ENCODE results near the gene DHRS1.

Gene DHRS1
- 9.4 to 13.9 (median 13.7) reads per million in 3 donors for total RNA-seq

- DNase-seq, result peak; percentile 86 to 88 (median 87)
- peaks cover 24% of the 10 kb centered on the region for H3K4me1 ChIP-seq (ENCODE audit: control insufficient read depth, insufficient read depth, low read length, poor library complexity, severe bottlenecking)
- H3K36me3 ChIP-seq (ENCODE audit: control insufficient read depth, insufficient read depth, low read length), result peaks cover 46% of the 10 kb centered on the region
- peak within 1 kb of the TSS; percentile 69 for H3K4me3 ChIP-seq (ENCODE audit: insufficient read depth, low read depth, low read length, poor library complexity, severe bottlenecking)
- no peaks in the 10 kb centered on the region for H3K27me3 ChIP-seq (replicated peaks; ENCODE audit: control insufficient read depth, insufficient read depth, low read length, poor library complexity, severe bottlenecking)
- no peaks in the 10 kb centered on the region for H3K9me3 ChIP-seq (ENCODE audit: control insufficient read depth, low read length)
- H3K27ac ChIP-seq (ENCODE audit: insufficient read depth, low read length, poor library complexity, severe bottlenecking), result peak within 1 kb of the TSS; percentile 86
These were observed at the start of gene DHRS1, which contains the start of gene NOP9 for GRCh38 chr14:24299255-24300191. Gene DHRS1, minus strand, starts transcription at chr14:24299780. Its CDS starts 674 bp downstream, at chr14:24299106. Gene NOP9, plus strand, starts transcription at chr14:24299850. Its CDS starts 105 bp downstream, at chr14:24299955.

- no peak overlapping the region for H3K27ac ChIP-seq (ENCODE audit: insufficient read depth, low read length, poor library complexity, severe bottlenecking)
- no peaks in the 10 kb centered on the region for H3K36me3 ChIP-seq (ENCODE audit: control insufficient read depth, insufficient read depth, low read length)
- peaks cover 4% of the 10 kb centered on the region for H3K27me3 ChIP-seq (replicated peaks; ENCODE audit: control insufficient read depth, insufficient read depth, low read length, poor library complexity, severe bottlenecking)
- no peak for DNase-seq
- H3K9me3 ChIP-seq (ENCODE audit: control insufficient read depth, low read length), result no peaks in the 10 kb centered on the region
- H3K4me3 ChIP-seq (ENCODE audit: insufficient read depth, low read depth, low read length, poor library complexity, severe bottlenecking), result no peak overlapping the region
- H3K4me1 ChIP-seq (ENCODE audit: control insufficient read depth, insufficient read depth, low read length, poor library complexity, severe bottlenecking), result no peaks in the 10 kb centered on the region
These were observed 48.6 kb upstream of the DHRS1 start for GRCh38 chr14:24348186-24348585.

GRCh38 chr14:24347134-24347533 lies 47.6 kb upstream of the DHRS1 start:
- Histone ChIP-seq H3K4me3 (ENCODE audit: insufficient read depth, low read depth, low read length, poor library complexity, severe bottlenecking) (no peak overlapping the region), H3K9me3 (ENCODE audit: control insufficient read depth, low read length) (no peaks in the 10 kb centered on the region), H3K36me3 (ENCODE audit: control insufficient read depth, insufficient read depth, low read length) (no peaks in the 10 kb centered on the region), H3K4me1 (ENCODE audit: control insufficient read depth, insufficient read depth, low read length, poor library complexity, severe bottlenecking) (no peaks in the 10 kb centered on the region), H3K27ac (ENCODE audit: insufficient read depth, low read length, poor library complexity, severe bottlenecking) (no peak overlapping the region), H3K27me3 (replicated peaks; ENCODE audit: control insufficient read depth, insufficient read depth, low read length, poor library complexity, severe bottlenecking) (peaks cover 4% of the 10 kb centered on the region)
- DNase-seq, result no peak

GRCh38 chr14:24343795-24344660 lies 44.4 kb upstream of the DHRS1 start:
- Histone ChIP-seq H3K9me3 (ENCODE audit: control insufficient read depth, low read length) (no peaks in the 10 kb centered on the region), H3K36me3 (ENCODE audit: control insufficient read depth, insufficient read depth, low read length) (no peaks in the 10 kb centered on the region), H3K27ac (ENCODE audit: insufficient read depth, low read length, poor library complexity, severe bottlenecking) (no peak overlapping the region), H3K4me1 (ENCODE audit: control insufficient read depth, insufficient read depth, low read length, poor library complexity, severe bottlenecking) (peaks cover 7% of the 10 kb centered on the region), H3K4me3 (ENCODE audit: insufficient read depth, low read depth, low read length, poor library complexity, severe bottlenecking) (no peak overlapping the region), H3K27me3 (replicated peaks; ENCODE audit: control insufficient read depth, insufficient read depth, low read length, poor library complexity, severe bottlenecking) (no peaks in the 10 kb centered on the region)
- no peak for DNase-seq

GRCh38 chr14:24342889-24343288 lies 43.3 kb upstream of the DHRS1 start:
- Histone ChIP-seq H3K27me3 (replicated peaks; ENCODE audit: control insufficient read depth, insufficient read depth, low read length, poor library complexity, severe bottlenecking) (no peaks in the 10 kb centered on the region), H3K4me3 (ENCODE audit: insufficient read depth, low read depth, low read length, poor library complexity, severe bottlenecking) (no peak overlapping the region), H3K36me3 (ENCODE audit: control insufficient read depth, insufficient read depth, low read length) (peaks cover 3% of the 10 kb centered on the region), H3K4me1 (ENCODE audit: control insufficient read depth, insufficient read depth, low read length, poor library complexity, severe bottlenecking) (peaks cover 12% of the 10 kb centered on the region), H3K9me3 (ENCODE audit: control insufficient read depth, low read length) (no peaks in the 10 kb centered on the region), H3K27ac (ENCODE audit: insufficient read depth, low read length, poor library complexity, severe bottlenecking) (no peak overlapping the region)
- no peak for DNase-seq

- DNase-seq, result no peak
- Histone ChIP-seq H3K27me3 (replicated peaks; ENCODE audit: control insufficient read depth, insufficient read depth, low read length, poor library complexity, severe bottlenecking) (no peaks in the 10 kb centered on the region), H3K9me3 (ENCODE audit: control insufficient read depth, low read length) (no peaks in the 10 kb centered on the region), H3K4me1 (ENCODE audit: control insufficient read depth, insufficient read depth, low read length, poor library complexity, severe bottlenecking) (peaks cover 12% of the 10 kb centered on the region), H3K4me3 (ENCODE audit: insufficient read depth, low read depth, low read length, poor library complexity, severe bottlenecking) (no peak overlapping the region), H3K27ac (ENCODE audit: insufficient read depth, low read length, poor library complexity, severe bottlenecking) (no peak overlapping the region), H3K36me3 (ENCODE audit: control insufficient read depth, insufficient read depth, low read length) (peaks cover 11% of the 10 kb centered on the region)
These were observed 41.0 kb upstream of the DHRS1 start for GRCh38 chr14:24340606-24341005.

- peak within 1 kb of the TSS; percentile 76 for H3K4me3 ChIP-seq (ENCODE audit: insufficient read depth, low read depth, low read length, poor library complexity, severe bottlenecking)
- no peaks in the 10 kb centered on the region for H3K9me3 ChIP-seq (ENCODE audit: control insufficient read depth, low read length)
- H3K27me3 ChIP-seq (replicated peaks; ENCODE audit: control insufficient read depth, insufficient read depth, low read length, poor library complexity, severe bottlenecking), result peaks cover 7% of the 10 kb centered on the region
- peaks cover 11% of the 10 kb centered on the region for H3K36me3 ChIP-seq (ENCODE audit: control insufficient read depth, insufficient read depth, low read length)
- peak within 1 kb of the TSS; percentile 66 for H3K27ac ChIP-seq (ENCODE audit: insufficient read depth, low read length, poor library complexity, severe bottlenecking)
- peaks cover 18% of the 10 kb centered on the region for H3K4me1 ChIP-seq (ENCODE audit: control insufficient read depth, insufficient read depth, low read length, poor library complexity, severe bottlenecking)
- peak; percentile 26 to 50 (median 45) for DNase-seq
These were observed 39.9 kb upstream of the DHRS1 start, which contains the start of gene RIPK3 for GRCh38 chr14:24339284-24340151. Gene RIPK3, minus strand, starts transcription at chr14:24339991. Its CDS starts 165 bp downstream, at chr14:24339826.

- Histone ChIP-seq H3K36me3 (ENCODE audit: control insufficient read depth, insufficient read depth, low read length) (peaks cover 11% of the 10 kb centered on the region), H3K4me3 (ENCODE audit: insufficient read depth, low read depth, low read length, poor library complexity, severe bottlenecking) (peak overlapping the region; percentile 76), H3K27me3 (replicated peaks; ENCODE audit: control insufficient read depth, insufficient read depth, low read length, poor library complexity, severe bottlenecking) (peaks cover 8% of the 10 kb centered on the region), H3K9me3 (ENCODE audit: control insufficient read depth, low read length) (no peaks in the 10 kb centered on the region), H3K27ac (ENCODE audit: insufficient read depth, low read length, poor library complexity, severe bottlenecking) (no peak overlapping the region), H3K4me1 (ENCODE audit: control insufficient read depth, insufficient read depth, low read length, poor library complexity, severe bottlenecking) (peaks cover 25% of the 10 kb centered on the region)
- no peak for DNase-seq
These were observed 39.3 kb upstream of the DHRS1 start for GRCh38 chr14:24338843-24339242.

- Histone ChIP-seq H3K36me3 (ENCODE audit: control insufficient read depth, insufficient read depth, low read length) (peaks cover 11% of the 10 kb centered on the region), H3K4me3 (ENCODE audit: insufficient read depth, low read depth, low read length, poor library complexity, severe bottlenecking) (no peak overlapping the region), H3K27ac (ENCODE audit: insufficient read depth, low read length, poor library complexity, severe bottlenecking) (no peak overlapping the region), H3K4me1 (ENCODE audit: control insufficient read depth, insufficient read depth, low read length, poor library complexity, severe bottlenecking) (peaks cover 32% of the 10 kb centered on the region), H3K9me3 (ENCODE audit: control insufficient read depth, low read length) (no peaks in the 10 kb centered on the region), H3K27me3 (replicated peaks; ENCODE audit: control insufficient read depth, insufficient read depth, low read length, poor library complexity, severe bottlenecking) (peaks cover 8% of the 10 kb centered on the region)
- no peak for DNase-seq
These were observed 38.2 kb upstream of the DHRS1 start for GRCh38 chr14:24337824-24338175.
